Kidney (tissue), 14 donors: Measurements from ENCODE around the gene ERVK3-1. TPM values are rescaled to one million over a fixed set of nuclear protein-coding genes. Genes with fewer than 3 reads are reported as not detected.

Experiments
- DNase-seq, 5 donors: peaks; one replicate each; pipeline ENCODE4 v3.0.0-alpha.2; 2013 to 2020
- FAIRE-seq: peaks from 2 replicates; lab custom pipeline; 2012; peaks lifted over from hg19 to GRCh38; lab: Jason Lieb, UNC
- H3K27ac ChIP-seq, 2 donors: one replicate each; pipeline ENCODE4 v1.7.0; 2013; ENCODE audit warnings: low read depth in 2 of 2, low read length in 2 of 2, inconsistent platforms in 1 of 2
- H3K27me3 ChIP-seq: one replicate; pipeline ENCODE4 v1.7.1; 2013; ENCODE audit warnings: low read length, inconsistent platforms; ENCODE audit not compliant: control insufficient read depth, insufficient read depth
- H3K36me3 ChIP-seq, 3 donors: one replicate each; pipeline versions ENCODE4 v1.7.0 to v1.7.1; 2013; ENCODE audit warnings: low read length in 3 of 3, control low read depth in 1 of 3, inconsistent platforms in 1 of 3; ENCODE audit not compliant: insufficient read depth in 3 of 3, control insufficient read depth in 2 of 3
- H3K4me1 ChIP-seq, 3 donors: one replicate each; pipeline versions ENCODE4 v1.7.0 to v1.7.1; 2013; ENCODE audit warnings: low read length in 3 of 3, inconsistent platforms in 1 of 3, low read depth in 1 of 3; ENCODE audit not compliant: control insufficient read depth in 2 of 3, insufficient read depth in 2 of 3
- H3K4me3 ChIP-seq, 3 donors: one replicate each; pipeline versions ENCODE4 v1.7.0 to v1.8.1; 2013; ENCODE audit warnings: low read length in 3 of 3, control low read depth in 1 of 3, inconsistent platforms in 1 of 3
- H3K9ac ChIP-seq, 3 donors: one replicate each; pipeline versions ENCODE4 v1.7.0 to v1.7.1; 2013; ENCODE audit warnings: low read length in 3 of 3, control low read depth in 1 of 3, inconsistent platforms in 1 of 3
- H3K9me3 ChIP-seq, 3 donors: one replicate each; pipeline versions ENCODE4 v1.7.0 to v1.7.1; 2013; ENCODE audit warnings: low read length in 3 of 3, control low read depth in 1 of 3, inconsistent platforms in 1 of 3; ENCODE audit not compliant: control insufficient read depth in 2 of 3, insufficient read depth in 1 of 3
- CTCF ChIP-seq: IDR thresholded peaks from 3 replicates; pipeline ENCODE4 v1.5.1; 2012; ENCODE audit warnings: mild to moderate bottlenecking, moderate library complexity, borderline replicate concordance; ENCODE audit not compliant: insufficient read depth; ENCODE audit errors: extremely low read depth
- intact Hi-C: fragments of 100-400 bp; cut with DNase I; formaldehyde crosslinking; loops from one replicate; pipeline ENCODE4 v1.11.1; 2022
- polyA plus RNA-seq: library from polyadenylated mRNA; stranded (reverse); fragments of 350-450 nt; fragmentation: Illumina TruSeq; extraction: RNeasy Lipid Tissue Mini Kit (QIAGEN cat#74804); gene quantifications from one replicate; pipeline ENCODE4 v1.2.3, GENCODE V29; 2014; ENCODE audit warnings: low read depth, low replicate concordance; ENCODE audit not compliant: insufficient read depth
- total RNA-seq: library from RNA; stranded (reverse); fragmentation: NEBNext Ultra II Directional; extraction: Animal tissue kit (Norgen Biotek cat#: 25700); gene quantifications from one replicate; pipeline ENCODE4 v1.2.1, GENCODE V29; 2021
- donor health status: control.
- donor health status: control.
- donor health status: control.
- donor health status: control.
- donor health status: control.
- donor health status: DM: yes; HTN: yes; CAD: no.
- donor health status: Normal renal cell carcinoma (clear cell type).

ERVK3-1 gene
- total and polyA plus RNA-seq, 2 donors from 2014 or later: 35.4 to 41.6 TPM

- peaks cover 0 to 12% (median 0%) of the 10 kb centered on the region in 3 donors for H3K4me1 ChIP-seq
- peaks cover 8% of the 10 kb centered on the region for H3K27me3 ChIP-seq
- H3K36me3 ChIP-seq: no peaks in the 10 kb centered on the region
- no peak overlapping the region for H3K27ac ChIP-seq
- intact Hi-C loops: no loop called here
- no peaks in the 10 kb centered on the region for H3K9me3 ChIP-seq
- FAIRE-seq: no peak
- peak in 1 of 5 donors; percentile 53 for DNase-seq
- no peak overlapping the region for H3K9ac ChIP-seq
- H3K4me3 ChIP-seq: no peak overlapping the region
- TF ChIP-seq CTCF: no peak
These were observed 49.4 kb downstream of the ERVK3-1 start for GRCh38 chr19:58354478-58355030.

- Histone ChIP-seq H3K4me1 (peaks cover 0 to 8% (median 0%) of the 10 kb centered on the region in 3 donors), H3K36me3 (no peaks in the 10 kb centered on the region), H3K9ac (no peak overlapping the region), H3K27me3 (peaks cover 3% of the 10 kb centered on the region), H3K4me3 (no peak overlapping the region), H3K9me3 (no peaks in the 10 kb centered on the region), H3K27ac (no peak overlapping the region)
- no peak for TF ChIP-seq CTCF
- DNase-seq (peak in 1 of 5 donors; percentile 26), FAIRE-seq (no peak)
- intact Hi-C loops: no loop called here
These were observed 50.1 kb downstream of the ERVK3-1 start for GRCh38 chr19:58355215-58355796.

GRCh38 chr19:58355908-58356765 is 51.0 kb downstream of the ERVK3-1 start:
- Histone ChIP-seq H3K4me1 (peaks cover 0 to 4% (median 0%) of the 10 kb centered on the region in 3 donors), H3K27ac (no peak overlapping the region), H3K9ac (no peak overlapping the region), H3K36me3 (no peaks in the 10 kb centered on the region), H3K27me3 (peaks cover 3% of the 10 kb centered on the region), H3K4me3 (peak overlapping the region in 2 of 3 donors; percentile 16 to 44), H3K9me3 (no peaks in the 10 kb centered on the region)
- intact Hi-C loops: no loop called here
- DNase-seq (peak in 4 of 5 donors; percentile 55 to 79 (median 71)), FAIRE-seq (no peak)
- TF ChIP-seq CTCF: no peak
